ENCODE measurements around the gene CA9. TPM values are rescaled to one million over a fixed set of nuclear protein-coding genes. Genes with fewer than 3 reads are reported as not detected.
A peak's percentile ranks its signal among the peaks of the same experiment; 100 is the strongest.
"Not testable (repeated sequence)": the region's sequence is repeated elsewhere in the genome, so short reads cannot be mapped to it uniquely, and the experiment has no call there.

The CA9 gene
- total and polyA plus RNA-seq, 4 experiments from 2014 or later, result not detected

DNA sequence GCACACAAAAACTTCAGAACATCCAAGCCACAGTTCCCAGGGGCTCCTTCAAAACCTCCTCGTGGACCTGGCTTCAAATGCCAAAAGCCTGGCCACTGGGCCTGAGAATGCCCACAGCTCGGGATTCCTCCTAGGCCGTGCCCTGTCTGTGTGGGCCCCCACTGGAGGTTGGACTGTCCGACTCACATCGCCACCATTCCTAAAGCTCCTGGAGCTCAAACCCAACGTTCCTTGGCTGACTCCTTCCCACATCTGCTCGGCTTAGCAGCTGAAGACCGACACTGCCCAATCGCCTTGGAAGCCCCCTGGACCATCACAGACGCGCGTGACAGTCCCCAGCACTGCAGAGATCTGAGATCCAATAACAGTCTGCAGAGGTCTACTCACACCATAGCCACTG lies 30.7 kb upstream of the CA9 start:
- ChIA-PET CTCF (ENCODE audit: partially characterized antibody) (interaction anchor here (10.7 kb wide), 1 partner anchor 20 kb away, joined by 260 read pairs; the partner anchor contains the start of genes ARHGEF39, CCDC107 and RMRP), POLR2A (ENCODE audit: partially characterized antibody) (interaction anchor here (10.6 to 10.7 kb wide), 2 partner anchors 18 to 25 kb away, joined by 148 to 420 read pairs; partner anchors contain the start of genes ARHGEF39, CCDC107, CD72 and RMRP)
- DNase-seq, result no peak
- Histone ChIP-seq H3K4me3 (ENCODE audit: low read length in 2 of 2) (no peak overlapping the region), H3K4me1 (ENCODE audit: insufficient read depth, low read length) (peaks cover 45% of the 10 kb centered on the region), H3K27ac (ENCODE audit: low read depth, low read length) (no peak overlapping the region), H3K27me3 (ENCODE audit: insufficient read depth, low read length) (no peaks in the 10 kb centered on the region), H3K9me3 (ENCODE audit: control insufficient read depth in 1 of 2, low read length in 2 of 2) (no peaks in the 10 kb centered on the region), H3K36me3 (ENCODE audit: insufficient read depth, low read length) (no peaks in the 10 kb centered on the region)
- Mint-ChIP-seq H3K4me3 (no peak overlapping the region), H3K4me1 (peaks cover 23 to 76% (median 44%) of the 10 kb centered on the region in 4 donors), H3K9me3 (no peaks in the 10 kb centered on the region), H3K27ac (peak overlapping the region in 3 of 7 donors; percentile 16 to 77 (median 29)), H3K27me3 (no peaks in the 10 kb centered on the region), H3K36me3 (peaks cover 15 to 18% of the 10 kb centered on the region in 2 donors)
- intact Hi-C loops (cut with micrococcal nuclease), result no loop called here

DNA sequence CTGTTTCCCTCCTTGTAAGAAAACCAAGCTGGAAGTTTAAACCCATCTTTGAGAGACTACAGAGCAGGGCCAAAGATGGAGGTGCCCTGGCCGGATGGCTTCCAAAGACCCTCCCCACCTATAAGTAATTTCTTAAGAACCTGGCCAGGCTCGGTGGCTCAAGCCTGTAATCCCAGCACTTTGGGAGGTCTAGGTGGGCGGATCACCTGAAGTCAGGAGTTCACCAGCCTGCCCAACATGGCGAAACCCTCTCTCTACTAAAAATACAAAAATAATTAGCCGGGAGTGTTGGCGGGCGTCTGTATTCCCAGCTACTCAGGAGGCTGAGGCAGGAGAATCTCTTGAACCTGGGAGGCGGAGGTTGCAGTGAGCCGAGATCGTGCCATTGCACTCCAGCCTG lies 28.0 kb upstream of the CA9 start:
- H3K36me3 ChIP-seq (ENCODE audit: insufficient read depth, low read length); H3K27me3 Mint-ChIP-seq; H3K9me3 Mint-ChIP-seq; H3K27me3 ChIP-seq (ENCODE audit: insufficient read depth, low read length); H3K9me3 ChIP-seq (ENCODE audit: control insufficient read depth in 1 of 2, low read length in 2 of 2); DNase-seq: not testable (repeated sequence)
- peaks cover 46% of the 10 kb centered on the region for H3K4me1 ChIP-seq (ENCODE audit: insufficient read depth, low read length)
- peak overlapping the region; percentile 78 to 96 for H3K4me3 ChIP-seq (ENCODE audit: low read length in 2 of 2)
- Mint-ChIP-seq H3K4me3 (peak overlapping the region; percentile 93 to 98 (median 94)), H3K4me1 (peaks cover 23 to 81% (median 41%) of the 10 kb centered on the region in 4 donors), H3K27ac (peak overlapping the region; percentile 89 to 99 (median 97)), H3K36me3 (peaks cover 14 to 27% of the 10 kb centered on the region in 2 donors)
- CTCF ChIA-PET (ENCODE audit: partially characterized antibody), result interaction anchor here (1.0 to 19.4 kb wide), 15 partner anchors 10 to 529 kb away, joined by 3 to 260 read pairs (median 15); partner anchors contain the start of genes ARHGEF39, CA9, CCDC107 and CREB3
- intact Hi-C loops (cut with micrococcal nuclease), result loop anchor here (1.0 to 5.0 kb wide), 8 partner anchors 12 to 528 kb away; partner anchors contain the start of genes ATOSB, CREB3, GBA2 and RGP1
- peak overlapping the region; percentile 88 for H3K27ac ChIP-seq (ENCODE audit: low read depth, low read length)
- POLR2A ChIA-PET (ENCODE audit: partially characterized antibody), result interaction anchor here (0.9 to 10.7 kb wide), 13 partner anchors 10 to 549 kb away, joined by 3 to 420 read pairs (median 27); partner anchors contain the start of genes ARHGEF39, CCDC107, CD72 and CREB3

DNA sequence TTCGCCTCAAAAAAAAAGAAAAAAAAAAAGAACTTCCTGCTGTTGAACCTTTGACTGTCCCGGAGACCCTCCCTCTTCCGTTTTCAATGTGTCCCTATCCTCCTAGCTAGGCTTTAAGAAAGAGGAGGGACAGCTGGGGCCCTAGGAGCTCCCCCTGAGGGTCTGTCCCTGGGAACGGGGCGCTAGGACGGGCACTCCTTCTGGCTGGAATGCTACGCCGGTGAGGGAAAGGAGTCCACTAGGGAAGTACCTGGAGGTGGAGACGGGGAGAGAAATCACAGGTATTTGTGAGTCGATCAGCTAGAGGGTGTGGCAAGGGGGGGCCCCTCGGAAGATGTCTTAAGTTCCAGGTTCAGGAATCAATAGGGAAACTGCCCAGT lies 27.6 kb upstream of the CA9 start:
- H3K27me3 ChIP-seq (ENCODE audit: insufficient read depth, low read length), result no peaks in the 10 kb centered on the region
- intact Hi-C loops (cut with micrococcal nuclease), result loop anchor here (1.0 to 5.0 kb wide), 8 partner anchors 11 to 529 kb away; partner anchors contain the start of genes ATOSB, CREB3, GBA2 and RGP1
- Mint-ChIP-seq H3K9me3 (no peaks in the 10 kb centered on the region), H3K4me3 (peak overlapping the region; percentile 93 to 98 (median 94)), H3K27me3 (no peaks in the 10 kb centered on the region), H3K4me1 (peaks cover 25 to 85% (median 43%) of the 10 kb centered on the region in 4 donors), H3K36me3 (peaks cover 10 to 27% of the 10 kb centered on the region in 2 donors), H3K27ac (peak overlapping the region; percentile 89 to 99 (median 97))
- CTCF ChIA-PET (ENCODE audit: partially characterized antibody), result interaction anchor here (1.0 to 19.4 kb wide), 19 partner anchors 8 to 529 kb away, joined by 3 to 260 read pairs (median 7); partner anchors contain the start of genes ARHGEF39, CA9, CCDC107 and CREB3
- POLR2A ChIA-PET (ENCODE audit: partially characterized antibody), result interaction anchor here (0.9 to 10.7 kb wide), 16 partner anchors 10 to 549 kb away, joined by 3 to 420 read pairs (median 13); partner anchors contain the start of genes ARHGEF39, CCDC107, CD72 and CREB3
- no peaks in the 10 kb centered on the region for H3K9me3 ChIP-seq (ENCODE audit: control insufficient read depth in 1 of 2, low read length in 2 of 2)
- peak overlapping the region; percentile 88 for H3K27ac ChIP-seq (ENCODE audit: low read depth, low read length)
- H3K4me1 ChIP-seq (ENCODE audit: insufficient read depth, low read length), result peaks cover 50% of the 10 kb centered on the region
- H3K4me3 ChIP-seq (ENCODE audit: low read length in 2 of 2), result peak overlapping the region; percentile 78 to 96
- peak in 1 of 5 donors; percentile 42 for DNase-seq
- H3K36me3 ChIP-seq (ENCODE audit: insufficient read depth, low read length), result no peaks in the 10 kb centered on the region

DNA sequence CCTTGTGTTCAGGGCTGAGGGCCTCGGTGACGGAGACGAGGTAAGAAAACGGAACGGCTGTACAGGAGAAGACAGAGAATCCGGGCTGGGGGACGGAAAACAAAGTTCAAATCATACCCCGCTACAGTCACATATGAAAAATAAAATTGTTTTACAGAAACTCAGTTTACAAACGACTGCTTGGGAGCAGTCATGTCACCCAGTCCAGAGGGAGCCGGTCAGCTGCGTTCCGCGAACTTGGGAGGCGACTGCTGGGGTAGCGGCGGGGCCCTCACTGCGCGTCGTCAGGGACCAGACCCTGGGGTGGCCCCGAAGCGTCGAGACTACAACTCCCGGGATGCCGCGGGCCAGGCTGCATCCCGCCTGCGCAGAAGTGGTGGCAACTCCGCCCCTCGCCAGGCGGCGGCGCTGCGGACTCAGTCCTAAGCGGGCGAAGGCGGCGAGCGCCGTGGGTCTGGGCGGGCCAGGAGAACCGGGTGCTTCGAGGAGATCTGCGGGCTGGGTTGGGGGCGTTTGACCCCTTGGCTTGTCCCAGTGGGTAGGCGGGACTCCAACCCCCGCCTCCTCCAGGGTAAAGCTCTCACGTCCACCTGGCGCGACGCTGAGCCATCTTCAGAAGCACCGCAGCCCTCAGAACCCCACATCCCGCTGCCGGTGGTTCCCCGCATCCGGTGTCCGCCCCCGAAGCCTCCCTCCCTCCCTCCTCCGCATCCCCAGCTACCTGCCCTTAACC lies 27.0 kb upstream of the CA9 start:
- intact Hi-C loops (cut with micrococcal nuclease), result loop anchor here (1.0 to 5.0 kb wide), 9 partner anchors 11 to 529 kb away; partner anchors contain the start of genes ATOSB, CREB3, GBA2 and RGP1
- Mint-ChIP-seq H3K4me3 (peak overlapping the region; percentile 93 to 98 (median 94)), H3K27ac (peak overlapping the region; percentile 89 to 99 (median 97)), H3K27me3 (no peaks in the 10 kb centered on the region), H3K9me3 (no peaks in the 10 kb centered on the region), H3K4me1 (peaks cover 29 to 87% (median 47%) of the 10 kb centered on the region in 4 donors), H3K36me3 (peaks cover 5 to 27% of the 10 kb centered on the region in 2 donors)
- peaks cover 56% of the 10 kb centered on the region for H3K4me1 ChIP-seq (ENCODE audit: insufficient read depth, low read length)
- CTCF ChIA-PET (ENCODE audit: partially characterized antibody), result interaction anchor here (0.9 to 19.4 kb wide), 26 partner anchors 8 to 530 kb away, joined by 3 to 260 read pairs (median 4); partner anchors contain the start of genes ARHGEF39, CA9, CCDC107 and CREB3
- H3K27me3 ChIP-seq (ENCODE audit: insufficient read depth, low read length), result no peaks in the 10 kb centered on the region
- peak overlapping the region; percentile 78 to 96 for H3K4me3 ChIP-seq (ENCODE audit: low read length in 2 of 2)
- H3K36me3 ChIP-seq (ENCODE audit: insufficient read depth, low read length), result no peaks in the 10 kb centered on the region
- peak overlapping the region; percentile 88 for H3K27ac ChIP-seq (ENCODE audit: low read depth, low read length)
- DNase-seq, result peak; percentile 91 to 95 (median 91)
- POLR2A ChIA-PET (ENCODE audit: partially characterized antibody), result interaction anchor here (0.9 to 10.7 kb wide), 22 partner anchors 11 to 574 kb away, joined by 3 to 420 read pairs (median 8); partner anchors contain the start of genes ARHGEF39, CCDC107, CD72 and CREB3
- H3K9me3 ChIP-seq (ENCODE audit: control insufficient read depth in 1 of 2, low read length in 2 of 2), result no peaks in the 10 kb centered on the region

DNA sequence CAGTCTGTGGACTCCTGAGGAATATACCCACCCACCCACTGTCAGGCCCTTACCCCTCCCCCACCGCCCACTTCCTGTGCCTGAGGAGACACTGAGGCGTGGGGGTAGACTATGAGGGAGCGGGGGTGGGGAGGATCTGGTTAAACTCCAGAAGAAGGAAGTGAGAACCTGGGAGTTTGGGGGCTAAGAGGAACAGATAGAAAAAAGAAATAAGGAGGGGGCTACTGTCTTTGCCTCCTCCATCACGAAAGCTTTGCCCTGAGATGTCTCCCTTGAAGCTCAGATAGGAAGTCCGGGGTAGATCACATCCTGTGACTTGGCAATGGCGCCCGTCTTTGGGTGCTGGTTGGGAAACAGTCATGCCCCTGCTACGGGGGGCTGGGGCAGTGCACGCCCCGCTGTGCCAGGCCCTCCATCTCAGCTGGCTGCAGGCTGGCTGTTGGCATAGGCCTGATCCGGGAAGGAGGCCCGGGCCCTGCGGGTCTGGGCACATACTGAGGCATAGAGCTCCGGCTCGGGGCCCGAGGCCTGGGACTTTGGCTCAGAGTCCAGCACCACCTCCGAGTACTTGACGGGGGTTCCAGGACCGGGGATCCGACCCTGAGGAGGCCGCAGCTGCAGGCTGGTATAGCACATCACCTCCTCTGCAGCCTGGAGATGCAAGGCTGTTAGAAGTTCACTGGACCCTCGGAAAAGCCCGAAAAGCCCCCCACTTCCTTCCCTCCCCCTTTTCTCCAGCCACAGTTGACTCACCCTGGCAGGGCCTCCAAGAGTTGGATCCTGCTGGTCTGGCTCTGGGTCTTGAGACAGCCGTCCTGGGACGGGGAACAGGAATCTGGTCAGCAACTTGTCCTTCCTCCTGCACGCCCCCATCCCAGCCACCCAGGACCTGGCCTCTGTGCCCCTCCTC lies 24.0 kb upstream of the CA9 start:
- H3K4me3 Mint-ChIP-seq, result peak overlapping the region; percentile 93 to 98 (median 94)
- Histone ChIP-seq H3K27ac (ENCODE audit: low read depth, low read length) (peak overlapping the region; percentile 88), H3K27me3 (ENCODE audit: insufficient read depth, low read length) (no peaks in the 10 kb centered on the region), H3K4me1 (ENCODE audit: insufficient read depth, low read length) (peaks cover 65% of the 10 kb centered on the region), H3K9me3 (ENCODE audit: control insufficient read depth in 1 of 2, low read length in 2 of 2) (no peaks in the 10 kb centered on the region), H3K4me3 (ENCODE audit: low read length in 2 of 2) (peak overlapping the region; percentile 78 to 94), H3K36me3 (ENCODE audit: insufficient read depth, low read length) (no peaks in the 10 kb centered on the region)
- H3K27ac Mint-ChIP-seq, result peak overlapping the region; percentile 89 to 99 (median 96)
- peak; percentile 32 to 66 (median 52) for DNase-seq
- no peaks in the 10 kb centered on the region for H3K9me3 Mint-ChIP-seq
- no peaks in the 10 kb centered on the region for H3K27me3 Mint-ChIP-seq
- peaks cover 5 to 25% of the 10 kb centered on the region in 2 donors for H3K36me3 Mint-ChIP-seq
- intact Hi-C loops (cut with micrococcal nuclease), result loop anchor here (5.0 kb wide), 1 partner anchor 532 kb away; the partner anchor contains the start of gene ATOSB
- ChIA-PET CTCF (ENCODE audit: partially characterized antibody) (interaction anchor here (0.8 to 19.4 kb wide), 10 partner anchors 14 to 452 kb away, joined by 3 to 260 read pairs (median 34); partner anchors contain the start of genes ARHGEF39, CCDC107, CREB3 and RMRP), POLR2A (ENCODE audit: partially characterized antibody) (interaction anchor here (0.7 to 10.7 kb wide), 14 partner anchors 9 to 538 kb away, joined by 3 to 420 read pairs (median 8); partner anchors contain the start of genes ARHGEF39, CCDC107, CD72 and CREB3)
- peaks cover 29 to 79% (median 49%) of the 10 kb centered on the region in 4 donors for H3K4me1 Mint-ChIP-seq
